ENCODE data around the gene COASY. TPM values are rescaled to one million over a fixed set of nuclear protein-coding genes. Genes with fewer than 3 reads are reported as not detected.
A peak's percentile ranks its signal among the peaks of the same experiment; 100 is the strongest.

The COASY gene
- polyA plus RNA-seq, 1 of the 3 experiments (the other 2 are of a cell fraction), result 69.4 TPM

GRCh38 chr17:42578282-42578869 lies 16.4 kb downstream of the COASY start (continued):
- 0 out of 2 replicates have a peak, but pooled peaks have one; percentile 30 for TF ChIP-seq SIN3A (IDR thresholded peaks at IDR 0.05; ENCODE audit: borderline replicate concordance, low read depth, low read length)
- no peak; the same call in 1 of the 2 replicates for TF ChIP-seq MXI1 (IDR thresholded peaks at IDR 0.05; ENCODE audit: low read depth, low read length)
- 0 out of 2 replicates have a peak, but pooled peaks have one; percentile 24 for TF ChIP-seq RCOR1 (IDR thresholded peaks at IDR 0.05; ENCODE audit: low read length)
- no peak for TF ChIP-seq GATA2 (CRISPR knock-in tag; IDR thresholded peaks at IDR 0.05)
- TF ChIP-seq EP300 (IDR thresholded peaks at IDR 0.05; ENCODE audit: borderline replicate concordance in 1 of 2, low read depth in 1 of 2, low read length in 1 of 2), result no peak
- no peak for TF ChIP-seq RXRA (IDR thresholded peaks at IDR 0.05; ENCODE audit: borderline replicate concordance, low read depth)
- TF ChIP-seq FOXM1 (IDR thresholded peaks at IDR 0.05; ENCODE audit: low read depth), result no peak
- TF ChIP-seq USF1 (IDR thresholded peaks at IDR 0.05; ENCODE audit: borderline replicate concordance, low read depth), result no peak
- no peak for TF ChIP-seq FOXJ3 (CRISPR knock-in tag; IDR thresholded peaks at IDR 0.05)
- no peak for TF ChIP-seq TEAD4 (IDR thresholded peaks at IDR 0.05; ENCODE audit: borderline replicate concordance, insufficient read depth)

- Histone ChIP-seq H4K20me1 (ENCODE audit: insufficient read depth) (no peaks in the 10 kb centered on the region), H3F3A (replicated peaks; ENCODE audit: insufficient read depth) (peaks cover 36% of the 10 kb centered on the region), H3K27ac (ENCODE audit: low read depth in 2 of 2, low read length in 1 of 2) (no peak overlapping the region; a peak in 1 of 4 replicates), H3K4me3 (ENCODE audit: low read depth in 2 of 2, low read length in 1 of 2) (no peak overlapping the region), H3K27me3 (ENCODE audit: insufficient read depth) (no peaks in the 10 kb centered on the region), H3K79me2 (ENCODE audit: insufficient read depth) (peaks cover 45% of the 10 kb centered on the region), H3K36me3 (replicated peaks in 1 of 2; ENCODE audit: control insufficient read depth in 1 of 2, insufficient read depth in 2 of 2, low read length in 1 of 2) (peaks cover 21 to 34% of the 10 kb centered on the region in 2 experiments), H3K9ac (no peak overlapping the region), H3K9me3 (no peaks in the 10 kb centered on the region), H3K4me1 (ENCODE audit: control insufficient read depth in 1 of 2, insufficient read depth in 2 of 2, low read depth in 1 of 2, low read length in 1 of 2) (peaks cover 7 to 8% of the 10 kb centered on the region in 2 experiments; a peak in 2 of 4 replicates), H3K4me2 (no peak overlapping the region), H2AFZ (ENCODE audit: low read depth) (no peak overlapping the region), H3K9me2 (no peaks in the 10 kb centered on the region)
- WGBS (ENCODE audit: low lambda C conversion rate), result 70% methylated on average over 2 of the region's 2 CpGs
- CTCF ChIA-PET, result interaction anchor here (1.2 to 8.3 kb wide), 8 partner anchors 8 to 183 kb away, joined by 4 to 221 read pairs (median 34); partner anchors contain the start of genes CCR10, MLX, PLEKHH3 and TUBG2
- TF ChIP-seq REST (IDR thresholded peaks at IDR 0.05; ENCODE audit: low read depth, low read length) (no peak), YY1 (IDR thresholded peaks at IDR 0.05; ENCODE audit: low read depth) (no peak)
- POLR2A ChIA-PET, result interaction anchor here (1.0 to 3.0 kb wide), 3 partner anchors 14 to 103 kb away, joined by 3 to 16 read pairs (median 4); partner anchors contain the start of gene CNTNAP1
- no peak for DNase-seq
Observed at GRCh38 chr17:42579794-42580551, 18.0 kb downstream of the COASY start.
